ENCODE results near the gene TUBA4B.
A peak's percentile ranks its signal among the peaks of the same experiment; 100 is the strongest.
"Not testable (repeated sequence)": the region's sequence is repeated elsewhere in the genome, so short reads cannot be mapped to it uniquely, and the experiment has no call there.

TUBA4B gene

DNA sequence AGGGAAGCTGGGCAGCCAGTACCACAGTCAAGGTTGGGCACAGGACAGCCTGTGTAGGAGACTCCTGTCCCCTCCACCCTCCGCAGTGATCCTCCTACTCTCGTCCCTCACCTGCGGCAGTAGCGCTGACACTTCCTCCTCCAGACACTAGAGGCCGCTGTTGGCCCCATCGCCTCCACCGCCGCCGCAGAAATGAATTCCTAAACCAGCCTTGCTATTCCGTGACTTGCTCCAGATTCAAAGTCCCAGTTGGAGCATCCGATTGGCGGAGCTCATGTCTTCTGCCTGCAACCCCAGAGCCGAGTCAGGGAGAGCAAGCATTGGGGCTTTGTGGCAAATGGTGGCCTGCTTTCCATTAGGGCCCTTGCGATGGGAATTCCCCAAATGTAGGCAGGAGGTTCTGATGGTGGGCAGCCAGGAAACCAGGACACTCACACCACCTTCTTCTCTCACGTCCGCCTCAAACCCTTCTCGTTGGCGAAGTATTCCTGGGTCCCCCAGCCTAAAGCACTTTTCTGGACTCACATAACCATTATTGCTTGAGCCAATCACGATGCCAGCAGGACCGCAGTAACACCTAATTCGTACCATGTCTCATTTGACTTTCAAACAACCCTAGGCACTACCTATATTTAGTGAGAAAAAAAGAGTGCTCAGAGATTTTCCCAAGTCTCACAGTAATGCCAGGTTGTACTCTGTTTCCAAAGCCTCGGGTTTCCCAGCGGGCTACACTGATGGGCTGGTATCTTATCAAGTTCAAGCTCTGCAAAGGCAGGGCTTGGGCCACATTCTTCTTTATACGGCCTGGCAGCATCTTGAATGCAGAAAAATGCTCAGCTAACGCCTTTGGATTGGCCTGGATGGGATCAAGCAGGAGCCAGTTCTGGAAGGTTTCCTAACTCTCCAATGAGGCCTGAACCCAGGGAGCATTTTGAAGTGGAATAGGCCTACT lies 24.9 kb downstream of the TUBA4B start:
- DNase-seq (ENCODE audit: low spot score), result peak; percentile 84

DNA sequence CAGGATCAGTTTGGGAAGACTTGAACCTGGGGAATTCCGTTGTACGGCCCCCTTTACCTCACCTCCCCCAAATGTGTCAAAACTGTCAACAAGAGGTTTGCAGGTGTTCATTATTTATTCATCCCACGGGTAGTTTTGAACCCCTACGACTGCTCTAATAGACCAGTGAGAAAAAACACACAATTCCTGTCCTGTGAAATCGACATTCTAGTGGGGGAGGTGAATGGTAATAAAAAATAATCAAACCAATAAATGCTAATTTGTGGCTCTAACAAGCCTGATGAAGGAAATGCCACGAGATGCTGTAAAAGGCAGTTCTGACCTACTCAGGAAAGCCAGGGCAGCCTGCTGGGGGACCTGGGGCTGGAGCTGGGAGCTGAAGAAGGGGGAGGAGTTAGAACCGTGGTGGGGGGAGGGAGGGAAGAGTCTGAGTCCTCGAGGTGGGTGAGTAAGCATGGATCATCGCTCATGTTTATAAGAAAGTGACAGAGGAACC lies 25.7 kb downstream of the TUBA4B start:
- DNase-seq (ENCODE audit: low spot score), result no peak

DNA sequence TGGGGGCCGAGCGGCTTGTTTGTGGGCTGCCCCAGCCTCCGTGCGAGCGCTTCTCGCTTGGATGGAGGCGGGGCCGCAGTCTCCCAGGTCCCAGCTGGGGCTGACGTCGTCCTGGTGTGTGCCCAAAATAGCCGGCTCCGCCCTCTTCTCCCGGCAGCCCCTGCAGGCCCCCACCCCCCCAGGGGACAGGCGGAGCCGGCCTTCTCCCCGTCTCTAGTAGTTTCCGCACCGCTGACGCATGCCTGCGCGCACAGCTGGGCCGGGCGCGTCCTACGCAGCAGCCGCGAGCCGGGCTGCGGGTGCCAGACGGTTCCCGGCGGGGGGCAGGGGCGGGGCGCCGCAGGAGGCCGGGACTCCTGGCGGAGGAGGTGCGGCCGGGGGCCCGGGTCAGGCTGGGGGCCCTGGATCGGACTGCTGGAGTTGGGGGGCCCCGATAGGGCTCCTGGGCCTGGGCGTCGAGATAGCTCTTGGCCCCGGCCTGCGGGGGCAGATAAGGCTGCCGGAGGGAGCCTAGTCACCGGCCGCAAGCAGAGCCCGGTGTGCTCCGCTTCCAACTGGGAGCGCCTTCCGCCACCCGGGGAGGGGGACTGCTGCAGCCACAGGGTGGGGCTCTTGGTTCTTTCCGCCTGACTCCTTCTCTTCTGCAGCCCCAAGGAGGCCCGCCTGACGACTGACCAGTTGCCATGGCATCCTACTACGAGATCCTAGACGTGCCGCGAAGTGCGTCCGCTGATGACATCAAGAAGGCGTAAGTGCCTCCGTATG lies 26.3 kb downstream of the TUBA4B start, which contains the start of gene DNAJB2:
Gene DNAJB2, plus strand, starts transcription at position 216 of the 765 bp plus-strand sequence. Its CDS starts 468 bp downstream, at position 684.
- peak; percentile 97 for DNase-seq (ENCODE audit: low spot score)

DNA sequence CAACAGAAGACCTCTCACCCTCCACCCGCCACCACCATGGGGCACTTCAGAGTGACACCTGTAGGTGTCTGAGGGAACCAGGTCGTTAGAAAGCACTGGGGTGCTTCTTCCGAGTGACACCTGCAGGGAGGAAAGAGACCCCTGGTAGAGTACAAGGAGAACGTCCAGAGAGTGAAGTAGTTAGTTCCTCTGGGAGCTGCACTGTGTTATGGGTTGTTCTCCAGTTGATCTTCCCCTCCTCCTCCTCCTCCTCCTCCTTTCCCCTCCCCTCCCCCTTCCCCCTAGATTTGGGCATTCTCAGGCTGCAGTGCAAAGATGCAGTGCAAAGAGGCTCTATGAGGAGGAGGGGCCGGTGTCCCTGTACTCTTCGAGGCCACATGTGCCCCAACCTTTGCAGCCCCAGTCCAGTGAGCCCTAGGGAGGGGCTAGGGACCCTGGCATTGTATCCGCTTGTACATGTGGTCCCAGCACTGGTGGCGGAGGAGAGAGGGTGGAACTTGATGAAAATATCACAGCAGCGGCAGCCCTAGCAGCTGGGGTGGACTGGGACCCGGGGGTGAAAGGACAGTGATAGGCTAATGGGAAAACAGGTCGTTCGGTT lies 27.0 kb downstream of the TUBA4B start:
- no peak for DNase-seq (ENCODE audit: low spot score)

DNA sequence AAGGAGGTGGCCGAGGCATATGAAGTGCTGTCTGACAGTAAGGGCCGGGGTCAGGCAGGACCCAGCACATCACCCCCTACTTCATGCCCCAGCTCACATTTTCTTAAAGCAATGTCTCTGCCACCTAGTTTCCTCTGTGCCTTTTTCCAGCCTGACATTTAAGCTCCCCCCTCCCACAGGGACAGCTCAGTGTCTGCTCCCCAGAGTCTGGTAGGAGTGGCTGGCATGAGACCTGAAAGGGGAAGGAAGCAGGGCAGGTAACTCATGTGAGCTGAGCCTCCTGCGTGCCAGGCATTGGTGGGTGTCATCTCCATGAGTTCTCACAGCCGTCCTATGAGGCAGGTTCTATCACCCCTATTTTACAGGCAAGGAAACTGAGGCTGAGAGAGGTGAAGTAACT lies 27.6 kb downstream of the TUBA4B start:
- no peak for DNase-seq (ENCODE audit: low spot score)

DNA sequence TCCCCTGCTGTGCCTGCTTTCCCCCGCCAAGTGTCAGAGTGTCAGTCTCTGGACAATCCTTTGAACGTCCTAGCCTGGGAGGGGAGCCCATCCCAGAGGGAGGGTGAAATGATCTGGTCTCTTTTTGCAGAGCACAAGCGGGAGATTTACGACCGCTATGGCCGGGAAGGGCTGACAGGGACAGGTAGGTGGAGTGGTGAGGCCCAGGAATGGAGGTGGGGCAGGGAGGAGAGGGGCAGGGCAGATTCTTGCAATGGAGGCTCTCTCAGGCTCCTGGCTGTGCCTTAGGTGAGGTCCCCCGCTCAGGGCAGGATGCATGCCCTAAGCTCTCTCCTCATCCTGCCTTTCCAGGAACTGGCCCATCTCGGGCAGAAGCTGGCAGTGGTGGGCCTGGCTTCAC lies 28.5 kb downstream of the TUBA4B start:
- no peak for DNase-seq (ENCODE audit: low spot score)

DNA sequence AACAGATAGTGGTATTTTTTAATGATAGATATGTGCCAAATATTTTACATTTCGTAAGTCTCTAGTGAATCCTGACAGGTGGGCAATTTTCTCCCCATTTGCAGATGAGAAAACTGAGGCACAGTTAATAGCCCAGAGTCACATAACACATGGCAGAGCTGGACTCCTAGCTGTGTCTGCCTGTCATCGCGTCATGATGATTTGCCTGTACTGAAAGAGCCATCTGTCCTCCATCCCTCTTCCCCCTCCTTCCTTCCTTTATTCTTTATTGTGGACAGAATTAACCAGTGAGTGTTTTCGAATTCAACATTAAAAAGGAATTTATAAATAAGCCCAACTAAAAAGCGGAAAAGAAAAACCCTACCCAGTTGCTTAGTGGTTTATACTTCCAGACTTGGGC lies 29.3 kb downstream of the TUBA4B start:
- DNase-seq (ENCODE audit: low spot score), result no peak

DNA sequence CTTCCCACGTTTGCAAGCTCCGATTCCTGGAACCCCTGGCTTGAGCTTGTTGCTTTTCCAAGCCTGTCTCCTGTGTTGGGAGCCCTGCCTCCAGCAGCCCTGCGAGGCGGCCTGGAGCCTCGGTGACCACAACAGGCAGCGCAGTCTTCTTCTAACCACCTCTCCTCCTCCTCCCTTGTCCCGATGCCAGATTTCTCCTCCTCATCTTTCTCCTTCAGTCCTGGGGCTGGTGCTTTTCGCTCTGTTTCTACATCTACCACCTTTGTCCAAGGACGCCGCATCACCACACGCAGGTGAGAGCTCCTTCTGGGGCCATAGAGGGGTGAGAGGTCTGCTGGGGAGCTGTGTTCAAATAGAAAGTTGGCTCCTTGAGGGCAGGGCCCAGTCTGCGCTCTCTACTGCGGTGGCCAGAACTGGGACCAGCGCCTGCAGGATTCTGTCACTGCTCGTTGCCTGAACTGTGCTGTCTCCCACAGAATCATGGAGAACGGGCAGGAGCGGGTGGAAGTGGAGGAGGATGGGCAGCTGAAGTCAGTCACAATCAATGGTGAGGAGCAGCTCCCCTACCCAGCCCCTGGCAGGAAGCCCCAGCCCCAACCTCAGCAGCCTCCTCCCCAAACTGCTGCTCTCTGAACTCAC lies 30.0 kb downstream of the TUBA4B start:
- DNase-seq (ENCODE audit: low spot score), result no peak

DNA sequence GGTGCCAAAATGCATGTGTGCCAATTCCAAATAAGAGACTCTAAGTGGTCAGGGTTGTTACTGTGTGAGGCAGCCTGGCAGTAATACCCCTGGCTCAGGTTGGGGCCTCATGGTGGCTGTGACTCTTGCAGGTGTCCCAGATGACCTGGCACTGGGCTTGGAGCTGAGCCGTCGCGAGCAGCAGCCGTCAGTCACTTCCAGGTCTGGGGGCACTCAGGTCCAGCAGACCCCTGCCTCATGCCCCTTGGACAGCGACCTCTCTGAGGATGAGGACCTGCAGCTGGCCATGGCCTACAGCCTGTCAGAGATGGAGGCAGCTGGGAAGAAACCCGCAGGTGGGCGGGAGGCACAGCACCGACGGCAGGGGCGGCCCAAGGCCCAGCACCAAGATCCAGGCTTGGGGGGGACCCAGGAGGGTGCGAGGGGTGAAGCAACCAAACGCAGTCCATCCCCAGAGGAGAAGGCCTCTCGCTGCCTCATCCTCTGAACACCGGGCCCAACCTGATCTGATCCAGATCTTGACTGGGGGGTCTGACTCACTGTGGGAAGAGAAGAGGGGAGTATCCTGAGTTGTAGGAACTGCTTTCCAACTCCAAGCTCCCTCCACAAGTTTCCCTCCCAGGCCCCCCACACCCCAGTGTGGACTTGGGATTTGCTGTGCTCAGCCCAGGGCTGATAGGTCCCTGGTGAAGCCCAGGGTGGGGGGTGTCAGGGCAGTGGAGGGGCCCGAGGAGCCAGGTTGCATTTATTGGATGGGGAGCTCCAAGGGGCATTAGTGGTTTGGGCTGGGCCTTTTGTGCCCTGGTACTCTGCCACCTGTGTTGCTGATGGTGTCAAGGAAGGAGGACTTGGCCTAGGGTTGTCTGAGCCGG lies 31.7 kb downstream of the TUBA4B start:
- DNase-seq (ENCODE audit: low spot score), result no peak

DNA sequence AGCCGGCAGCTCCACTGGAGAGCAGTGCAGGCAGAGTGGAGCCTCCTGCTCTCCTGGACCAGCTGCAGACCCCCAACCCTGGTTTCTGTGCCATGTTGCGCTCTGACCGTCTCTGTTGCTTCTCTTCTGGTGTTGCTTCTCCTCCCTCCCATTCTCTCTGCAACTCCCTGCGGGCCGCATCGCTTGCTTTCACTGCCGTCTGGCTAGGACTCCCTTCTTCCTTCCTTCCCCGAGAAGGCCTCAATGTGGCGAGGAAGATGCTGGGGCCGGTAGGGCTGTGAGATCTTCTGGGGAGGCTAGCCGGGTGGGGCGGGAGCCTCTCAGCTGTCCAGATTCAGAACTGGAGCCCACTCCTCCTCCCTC lies 32.3 kb downstream of the TUBA4B start:
- no peak for DNase-seq (ENCODE audit: low spot score)

DNA sequence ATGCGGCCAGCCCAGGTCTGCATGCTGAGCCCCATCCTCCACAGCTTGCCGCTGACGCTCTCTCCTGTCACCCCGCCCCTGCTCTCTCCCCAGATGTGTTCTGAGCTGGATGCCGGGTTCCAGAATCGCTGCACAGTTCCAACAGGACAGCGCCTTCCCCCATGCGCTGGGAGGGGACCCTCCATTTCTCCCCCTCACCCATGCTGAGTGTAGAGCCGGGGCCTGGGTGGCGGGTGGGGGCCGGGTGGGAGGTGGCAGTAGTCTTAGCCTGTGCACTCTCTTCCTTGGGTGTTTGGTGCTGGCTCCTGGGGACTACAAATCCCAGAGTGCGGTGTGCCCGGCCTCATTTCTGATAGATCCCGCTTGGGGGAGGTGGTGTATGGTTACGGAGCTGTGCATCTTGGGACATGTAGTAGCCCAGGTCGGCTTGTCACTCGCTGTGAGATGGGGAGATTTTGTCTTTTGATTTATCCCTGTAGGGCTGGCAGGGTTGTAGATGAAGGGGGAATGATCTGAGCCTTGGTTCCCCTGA lies 32.9 kb downstream of the TUBA4B start:
- DNase-seq (ENCODE audit: low spot score), result no peak

DNA sequence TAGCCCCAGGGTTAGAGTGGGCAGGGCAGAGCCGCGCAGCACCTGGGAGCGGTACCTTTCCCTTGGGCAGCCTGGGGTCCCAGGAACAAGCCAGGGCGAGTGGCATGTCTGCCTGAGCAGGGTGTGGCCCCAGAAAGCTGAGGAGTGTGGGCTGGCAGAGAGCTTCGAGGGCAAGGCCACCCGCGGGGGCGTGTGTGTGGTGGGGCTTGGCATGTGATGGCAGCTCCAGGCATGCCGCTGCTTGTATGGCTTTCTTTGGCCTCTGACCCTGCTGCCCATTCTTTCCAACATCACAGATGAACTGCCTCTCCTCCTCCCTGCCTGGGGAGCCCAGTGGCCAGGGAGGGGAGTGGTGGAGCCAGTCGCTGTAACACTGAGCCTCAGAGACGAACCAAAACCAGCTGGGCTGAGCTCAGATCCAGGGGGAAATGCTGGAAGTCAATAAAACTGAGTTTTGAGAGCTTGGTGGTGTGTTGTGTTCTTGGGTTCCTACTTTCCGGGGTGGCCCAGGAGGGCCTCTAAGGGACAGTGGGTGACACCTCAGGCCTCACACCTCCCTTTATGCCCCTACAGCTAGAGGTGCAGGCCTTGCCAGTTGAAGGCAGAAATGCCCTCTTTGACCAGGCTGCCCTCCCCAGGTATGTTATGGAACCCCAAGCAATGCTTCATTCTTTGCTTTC lies 33.5 kb downstream of the TUBA4B start:
- peak; percentile 31 for DNase-seq (ENCODE audit: low spot score)

DNA sequence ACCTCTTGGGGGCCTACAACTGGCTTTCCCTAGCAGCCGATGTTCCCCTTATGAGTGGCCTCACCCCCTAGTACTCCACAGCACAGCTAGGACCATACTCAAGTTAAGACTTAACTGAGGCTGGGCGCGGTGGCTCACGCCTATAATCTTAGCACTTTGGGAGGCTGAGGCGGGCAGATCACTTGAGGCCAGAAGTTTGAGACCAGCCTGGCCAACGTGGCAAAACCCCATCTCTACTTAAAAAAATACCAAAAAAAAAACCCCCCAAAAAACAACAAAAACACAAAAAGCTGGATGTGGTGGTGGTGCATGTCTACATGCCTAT lies 34.0 kb downstream of the TUBA4B start:
- DNase-seq (ENCODE audit: low spot score), result not testable (repeated sequence)

DNA sequence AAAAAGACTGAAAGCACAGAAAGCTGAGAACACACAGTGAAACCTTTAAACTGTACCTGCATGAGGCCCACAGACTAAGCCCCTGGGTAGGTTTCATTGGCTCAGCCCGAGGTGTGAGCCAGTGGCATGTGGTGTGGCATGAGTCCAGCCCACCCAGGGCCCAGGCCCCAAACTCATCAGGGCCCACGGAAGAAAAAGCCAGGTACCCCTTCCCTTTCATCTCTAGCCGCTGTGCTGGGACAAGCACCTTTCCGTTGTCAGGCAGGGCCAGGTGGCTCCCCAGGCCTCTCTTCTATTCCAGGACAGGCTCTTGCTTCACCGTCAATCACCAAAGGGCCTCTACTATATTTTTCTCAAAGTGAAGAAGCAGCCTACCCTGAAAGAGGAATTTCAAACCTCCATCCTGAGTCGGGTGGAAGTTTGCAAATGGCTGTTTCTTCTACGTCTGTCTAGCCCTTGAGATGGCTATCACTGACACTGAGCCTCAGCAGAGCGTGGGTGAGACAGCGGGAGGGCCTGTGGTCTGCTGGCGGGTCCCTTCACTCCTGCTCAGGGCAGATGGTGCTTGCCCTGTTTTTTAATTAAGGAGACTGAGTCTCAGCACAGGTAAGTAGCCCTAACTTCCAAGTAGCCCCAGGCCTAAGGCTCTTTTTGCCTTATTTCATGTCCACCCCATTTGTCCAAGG lies 34.7 kb downstream of the TUBA4B start:
- no peak for DNase-seq (ENCODE audit: low spot score)

DNA sequence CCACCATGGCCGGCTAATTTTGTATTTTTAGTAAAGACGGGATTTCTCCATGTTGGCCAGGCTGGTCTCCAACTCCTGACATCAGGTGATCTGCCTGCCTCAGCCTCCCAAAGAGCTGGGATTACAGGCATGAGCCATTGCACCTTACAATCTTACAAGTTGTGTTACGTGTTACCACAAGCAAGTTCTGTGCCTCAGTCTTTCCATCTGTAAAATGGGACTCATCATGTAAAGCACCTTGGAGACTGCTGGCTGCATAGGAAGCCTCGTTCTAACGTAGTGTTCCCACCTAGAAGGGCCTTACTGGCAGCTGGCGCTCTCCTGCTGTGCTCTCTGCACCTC lies 36.1 kb downstream of the TUBA4B start:
- DNase-seq (ENCODE audit: low spot score), result no peak

DNA sequence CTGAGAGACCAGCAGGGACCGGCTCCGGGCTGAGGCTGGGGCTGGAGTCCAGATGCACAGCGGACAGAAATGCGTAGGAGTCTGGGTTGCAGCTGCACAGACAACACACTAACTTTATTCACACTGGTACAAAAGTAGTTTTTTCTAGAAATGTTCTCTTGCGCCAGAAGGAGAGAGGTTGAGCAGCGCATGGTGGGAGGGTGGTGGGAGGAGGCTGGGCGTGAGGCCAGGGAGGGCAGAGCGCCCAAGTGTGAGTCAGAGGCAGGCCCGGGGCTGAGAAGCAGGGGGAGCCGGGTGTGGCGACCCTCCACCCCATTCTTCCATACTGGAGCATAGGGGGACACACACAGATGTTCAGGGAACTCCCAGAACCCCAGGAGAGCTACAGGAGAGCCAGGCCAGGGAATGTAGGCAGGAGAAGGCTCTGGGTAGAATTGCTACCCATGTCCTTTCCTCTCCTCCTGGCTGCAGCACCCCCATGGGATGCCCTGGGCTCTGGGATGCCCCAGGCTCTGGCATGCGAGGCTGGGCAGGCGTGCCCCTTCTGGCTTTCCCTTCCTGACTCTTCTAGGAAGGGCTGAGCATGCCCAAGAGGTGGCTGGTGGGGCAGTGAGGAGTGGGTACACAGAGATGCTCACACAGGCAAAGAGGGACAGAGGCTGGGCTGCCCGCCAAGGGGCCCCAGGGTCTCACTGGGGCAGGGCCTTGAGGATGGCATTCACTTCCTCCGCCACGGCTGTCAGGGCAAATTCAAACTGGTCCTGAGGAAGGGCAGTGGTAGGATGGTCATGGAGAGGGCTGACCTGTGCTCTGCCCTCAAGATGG lies 36.7 kb downstream of the TUBA4B start:
- peak; percentile 22 for DNase-seq (ENCODE audit: low spot score)

DNA sequence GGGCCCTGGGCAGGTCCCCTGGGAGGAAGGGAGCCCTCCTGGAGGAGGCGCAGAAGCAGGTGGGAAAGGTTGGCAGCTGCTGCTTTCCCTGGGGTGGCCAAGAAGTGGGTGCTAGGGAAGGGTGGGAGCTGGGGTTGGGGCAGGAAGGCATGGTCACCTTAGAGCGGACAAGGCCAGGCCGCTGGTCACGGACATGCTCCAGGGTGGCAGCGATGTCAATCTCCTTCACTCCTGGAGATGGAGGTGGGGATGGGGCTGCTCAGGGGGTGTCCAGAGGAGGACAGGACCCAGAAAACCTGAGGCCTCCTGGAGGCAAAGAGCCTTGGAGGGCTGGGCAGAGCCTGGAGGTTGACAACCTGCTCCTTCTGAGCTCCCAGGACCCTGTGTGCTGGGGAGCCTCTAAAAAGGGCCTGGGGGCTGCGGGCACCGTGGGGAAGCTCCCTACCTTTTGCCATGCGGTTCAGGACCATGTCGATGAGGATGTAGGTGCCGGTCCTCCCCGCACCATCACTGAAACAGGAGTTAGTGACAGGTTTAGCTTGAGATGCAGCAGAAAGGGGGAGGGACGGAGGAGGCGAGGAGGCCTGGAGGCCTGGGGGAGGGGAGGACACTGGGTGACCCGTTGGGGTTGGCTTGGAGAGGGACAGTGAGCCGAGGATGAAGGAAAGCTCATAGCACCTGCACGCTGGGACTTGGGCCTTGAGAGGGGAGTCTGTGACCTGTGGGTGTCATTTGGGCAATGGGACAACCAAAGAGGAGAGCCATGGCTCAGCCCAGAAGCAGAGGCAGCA lies 37.5 kb downstream of the TUBA4B start:
- DNase-seq (ENCODE audit: low spot score), result no peak

DNA sequence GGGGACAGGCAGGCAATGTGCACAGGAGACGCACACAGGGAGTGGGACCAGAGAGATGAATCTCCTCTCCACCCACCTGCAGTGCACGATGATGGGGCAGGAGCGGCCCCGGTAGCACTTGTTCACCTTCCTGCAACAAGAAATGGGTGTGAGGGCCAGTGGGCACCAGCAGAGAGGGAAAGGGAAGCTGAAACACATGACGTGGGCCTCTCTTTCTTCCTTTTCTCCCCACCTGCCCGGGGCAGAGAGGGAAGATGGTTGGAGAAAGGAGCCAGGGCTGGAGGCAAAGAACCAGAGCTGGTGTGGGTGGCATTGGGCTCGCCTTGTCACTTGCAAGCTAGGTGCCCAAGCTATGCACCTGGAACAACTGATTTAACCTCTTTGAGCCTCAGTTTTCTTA lies 38.4 kb downstream of the TUBA4B start:
- DNase-seq (ENCODE audit: low spot score), result no peak
